ENCODE data around the gene LAMA2. TPM values are rescaled to one million over a fixed set of nuclear protein-coding genes. Genes with fewer than 3 reads are reported as not detected.

LAMA2 gene
- total RNA-seq, 1 experiment from 2014 or later = 0.41 TPM

GRCh38 chr6:129344379-129344778 lies 461.4 kb downstream of the LAMA2 start:
- in situ Hi-C loops (cut with HindIII; ENCODE audit: low pct_unique_long_range_greater_than_20kb, low sequenced_read_pairs) = no loop called here
- no peak for DNase-seq (ENCODE audit: low read depth)

- in situ Hi-C loops (cut with HindIII; ENCODE audit: low pct_unique_long_range_greater_than_20kb, low sequenced_read_pairs) = no loop called here
Observed at GRCh38 chr6:129345890-129346289, 463.0 kb downstream of the LAMA2 start.

GRCh38 chr6:129346964-129347363 lies 464.0 kb downstream of the LAMA2 start:
- no peak for DNase-seq (ENCODE audit: low read depth)
- in situ Hi-C loops (cut with HindIII; ENCODE audit: low pct_unique_long_range_greater_than_20kb, low sequenced_read_pairs) = no loop called here

More at GRCh38 chr6:129345890-129346289, 463.0 kb downstream of the LAMA2 start:
- peak; percentile 23 for DNase-seq (ENCODE audit: low read depth)

- in situ Hi-C loops (cut with HindIII; ENCODE audit: low pct_unique_long_range_greater_than_20kb, low sequenced_read_pairs) = no loop called here
Observed at GRCh38 chr6:129350278-129350677, 467.3 kb downstream of the LAMA2 start.

DNA sequence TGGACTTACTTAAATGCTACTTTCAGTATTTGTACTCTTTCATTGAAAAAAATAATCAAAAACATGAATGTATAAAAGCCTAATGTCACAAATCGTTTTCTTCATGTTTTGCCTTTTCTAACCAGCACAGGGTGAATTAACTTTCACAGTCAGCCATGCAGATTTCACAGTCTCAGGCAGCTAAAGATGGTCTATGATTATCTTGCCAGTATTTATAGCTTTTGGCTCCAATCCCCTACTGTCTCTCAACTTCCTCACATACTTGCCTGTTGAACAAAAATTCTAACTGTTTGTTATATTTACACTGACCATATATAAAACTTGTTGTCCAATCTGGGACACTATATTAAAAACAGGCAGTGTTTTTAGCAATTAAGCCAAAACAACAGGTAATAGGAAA lies 468.9 kb downstream of the LAMA2 start:
- in situ Hi-C loops (cut with HindIII; ENCODE audit: low pct_unique_long_range_greater_than_20kb, low sequenced_read_pairs) = no loop called here
- no peak for DNase-seq (ENCODE audit: low read depth)

More at GRCh38 chr6:129350278-129350677, 467.3 kb downstream of the LAMA2 start:
- peak; percentile 48 for DNase-seq (ENCODE audit: low read depth)

DNA sequence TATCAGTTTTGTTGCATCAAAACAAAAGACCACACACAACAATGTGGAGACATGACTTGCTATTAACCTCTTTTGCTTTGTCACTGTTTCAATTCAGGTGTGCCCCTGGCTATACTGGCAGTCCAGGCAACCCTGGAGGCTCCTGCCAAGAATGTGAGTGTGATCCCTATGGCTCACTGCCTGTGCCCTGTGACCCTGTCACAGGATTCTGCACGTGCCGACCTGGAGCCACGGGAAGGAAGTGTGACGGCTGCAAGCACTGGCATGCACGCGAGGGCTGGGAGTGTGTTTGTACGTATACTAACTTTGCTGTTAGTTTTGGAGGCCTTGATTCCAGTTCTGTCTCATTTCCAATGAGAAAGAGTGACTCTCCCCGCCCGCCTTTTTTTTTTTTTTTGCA lies 470.1 kb downstream of the LAMA2 start:
- in situ Hi-C loops (cut with HindIII; ENCODE audit: low pct_unique_long_range_greater_than_20kb, low sequenced_read_pairs) = no loop called here
- peak; percentile 79 for DNase-seq (ENCODE audit: low read depth)

DNA sequence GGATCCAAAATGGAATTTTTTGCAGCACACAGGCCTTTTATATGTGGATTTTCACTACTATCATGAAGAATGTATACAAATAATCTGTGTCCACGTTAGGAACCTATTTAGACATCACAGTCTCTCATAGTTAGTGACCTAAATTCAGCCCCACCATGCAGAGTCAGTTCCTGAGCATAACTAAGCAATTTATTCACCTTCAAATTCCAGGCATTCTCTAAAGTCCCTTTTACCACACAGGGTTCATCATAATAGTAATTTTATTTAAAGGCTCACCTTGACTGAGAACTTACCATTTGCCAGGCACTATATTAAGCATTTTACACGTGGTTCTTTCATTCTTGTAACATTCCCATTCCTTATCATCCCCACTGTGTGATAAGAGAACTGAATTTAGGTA lies 473.2 kb downstream of the LAMA2 start:
- DNase-seq (ENCODE audit: low read depth) = no peak
- in situ Hi-C loops (cut with HindIII; ENCODE audit: low pct_unique_long_range_greater_than_20kb, low sequenced_read_pairs) = no loop called here

DNA sequence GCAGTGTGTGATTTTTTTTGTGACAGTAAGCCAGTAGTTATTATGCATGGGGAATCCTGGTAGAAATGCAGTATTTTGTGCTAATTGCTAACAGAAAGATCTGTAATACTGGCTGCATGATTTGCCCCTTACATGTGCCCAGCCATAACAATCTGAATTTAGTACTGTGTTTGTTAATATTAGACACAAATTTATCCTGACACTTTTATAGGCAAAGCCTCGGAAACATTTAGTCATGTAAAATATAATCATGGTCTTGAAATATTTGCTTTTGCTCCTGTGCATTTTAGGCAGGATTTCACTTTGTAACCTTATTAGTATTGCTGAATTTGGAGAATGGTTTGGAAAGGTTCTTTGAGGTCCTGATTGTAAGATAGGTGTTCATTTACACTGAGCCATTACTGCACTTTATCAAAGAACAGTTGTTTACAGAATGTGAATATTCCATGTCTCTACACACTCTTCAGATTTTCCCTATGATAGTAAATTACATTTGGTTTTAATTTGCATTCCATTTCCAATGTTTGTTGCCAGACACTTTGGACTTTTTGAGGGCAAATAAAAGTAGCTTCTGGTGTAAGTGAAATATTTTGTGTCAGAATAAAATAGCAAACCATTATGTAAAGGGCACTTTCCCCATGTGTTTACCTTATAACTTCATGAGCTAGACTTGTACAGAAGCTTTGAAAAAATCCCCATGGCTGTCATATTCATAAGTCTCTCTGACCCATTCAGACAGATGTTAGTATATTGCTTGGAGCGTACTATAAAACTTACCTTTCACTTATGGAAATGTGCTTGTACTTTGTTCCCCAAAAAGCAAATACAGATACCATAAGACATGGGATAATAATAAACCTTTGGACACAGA lies 477.1 kb downstream of the LAMA2 start:
- no peak for DNase-seq (ENCODE audit: low read depth)
- in situ Hi-C loops (cut with HindIII; ENCODE audit: low pct_unique_long_range_greater_than_20kb, low sequenced_read_pairs) = no loop called here

- no peak for DNase-seq (ENCODE audit: low read depth)
- in situ Hi-C loops (cut with HindIII; ENCODE audit: low pct_unique_long_range_greater_than_20kb, low sequenced_read_pairs) = no loop called here
Observed at GRCh38 chr6:129360682-129360955, 477.7 kb downstream of the LAMA2 start.

DNA sequence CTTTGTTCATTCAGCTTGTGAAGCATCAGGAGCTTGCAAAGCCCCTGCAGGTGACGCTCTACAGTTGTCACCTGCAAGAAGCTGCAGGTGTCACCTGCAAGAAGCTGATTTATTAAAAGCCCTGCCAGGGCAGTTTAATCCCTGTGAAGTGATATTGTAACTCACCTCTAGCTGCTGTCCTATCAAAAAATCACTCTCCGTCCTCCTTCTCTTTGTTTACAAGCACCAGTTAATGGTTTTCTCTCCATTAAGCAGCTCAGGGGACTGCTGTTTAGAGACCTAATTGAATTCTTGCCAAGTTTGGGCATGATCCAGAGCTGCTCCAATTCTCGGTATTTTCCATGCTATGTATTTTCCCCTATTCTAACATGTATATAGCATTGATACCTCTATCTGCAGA lies 481.1 kb downstream of the LAMA2 start:
- DNase-seq (ENCODE audit: low read depth) = no peak
- in situ Hi-C loops (cut with HindIII; ENCODE audit: low pct_unique_long_range_greater_than_20kb, low sequenced_read_pairs) = no loop called here

DNA sequence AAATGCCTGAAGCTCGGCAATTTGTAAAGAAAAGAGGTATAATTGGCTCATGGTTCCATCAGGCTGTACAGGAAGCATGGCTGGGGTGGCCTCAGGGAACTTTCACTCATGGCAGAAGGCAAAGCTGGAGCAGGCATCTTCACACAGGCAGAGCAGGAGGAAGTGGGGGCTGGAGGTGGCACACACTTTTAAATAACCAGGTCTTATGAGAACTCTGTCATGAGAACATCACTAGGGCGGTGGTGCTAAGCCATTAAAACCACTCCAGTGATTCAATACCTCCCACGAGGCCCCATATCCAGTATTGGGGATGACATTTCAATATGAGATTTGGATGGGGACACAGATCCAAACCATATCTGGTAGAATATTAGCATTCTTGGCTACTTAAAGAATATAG lies 481.8 kb downstream of the LAMA2 start:
- in situ Hi-C loops (cut with HindIII; ENCODE audit: low pct_unique_long_range_greater_than_20kb, low sequenced_read_pairs) = no loop called here

GRCh38 chr6:129368076-129368475 lies 485.1 kb downstream of the LAMA2 start:
- in situ Hi-C loops (cut with HindIII; ENCODE audit: low pct_unique_long_range_greater_than_20kb, low sequenced_read_pairs) = no loop called here

More for the DNA sequence above, 481.8 kb downstream of the LAMA2 start:
- DNase-seq (ENCODE audit: low read depth) = no peak

DNA sequence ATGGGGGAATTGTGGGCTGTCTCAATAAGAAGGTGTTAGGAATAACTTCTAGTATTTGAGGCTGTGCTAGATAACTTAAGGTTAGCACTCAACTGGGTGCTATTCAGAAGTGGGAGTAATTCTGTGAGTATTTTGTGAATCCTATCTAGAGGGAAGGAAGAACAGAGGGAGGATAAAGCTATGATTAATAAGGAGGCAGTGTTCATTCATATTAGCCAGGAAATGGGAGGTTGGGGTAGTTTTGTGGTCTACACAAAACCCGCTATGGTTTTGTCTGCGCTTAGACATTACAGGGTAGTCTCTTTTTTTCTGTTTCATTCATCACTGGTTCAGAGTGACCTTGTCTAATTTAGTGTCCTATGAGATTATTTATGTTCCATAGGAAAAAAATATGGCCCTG lies 486.0 kb downstream of the LAMA2 start:
- DNase-seq (ENCODE audit: low read depth) = no peak
- in situ Hi-C loops (cut with HindIII; ENCODE audit: low pct_unique_long_range_greater_than_20kb, low sequenced_read_pairs) = no loop called here

More at GRCh38 chr6:129368076-129368475, 485.1 kb downstream of the LAMA2 start:
- no peak for DNase-seq (ENCODE audit: low read depth)

GRCh38 chr6:129369737-129370136 lies 486.8 kb downstream of the LAMA2 start:
- in situ Hi-C loops (cut with HindIII; ENCODE audit: low pct_unique_long_range_greater_than_20kb, low sequenced_read_pairs) = no loop called here

GRCh38 chr6:129370268-129370916 lies 487.5 kb downstream of the LAMA2 start:
- in situ Hi-C loops (cut with HindIII; ENCODE audit: low pct_unique_long_range_greater_than_20kb, low sequenced_read_pairs) = no loop called here
- peak; percentile 45 for DNase-seq (ENCODE audit: low read depth)

More at GRCh38 chr6:129369737-129370136, 486.8 kb downstream of the LAMA2 start:
- no peak for DNase-seq (ENCODE audit: low read depth)

DNA sequence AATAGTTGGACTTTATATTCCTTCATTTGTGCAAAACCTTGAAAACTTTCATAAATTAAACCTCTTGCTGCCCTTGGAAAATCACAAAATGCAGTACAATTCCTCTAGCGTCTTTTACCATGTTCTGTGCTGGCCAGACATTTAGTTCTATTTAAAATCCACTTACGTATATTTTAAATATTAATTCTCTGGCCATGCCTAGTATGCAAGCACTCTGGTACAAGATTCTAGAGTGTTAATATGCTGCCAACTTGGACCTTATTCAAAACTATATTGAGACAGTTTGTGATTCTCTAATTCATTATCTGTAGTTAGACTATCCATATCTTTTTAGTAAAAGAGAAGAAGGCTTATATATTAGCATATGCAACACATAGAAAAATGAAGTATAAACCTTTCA lies 498.9 kb downstream of the LAMA2 start:
- DNase-seq (ENCODE audit: low read depth) = no peak
- in situ Hi-C loops (cut with HindIII; ENCODE audit: low pct_unique_long_range_greater_than_20kb, low sequenced_read_pairs) = no loop called here

DNA sequence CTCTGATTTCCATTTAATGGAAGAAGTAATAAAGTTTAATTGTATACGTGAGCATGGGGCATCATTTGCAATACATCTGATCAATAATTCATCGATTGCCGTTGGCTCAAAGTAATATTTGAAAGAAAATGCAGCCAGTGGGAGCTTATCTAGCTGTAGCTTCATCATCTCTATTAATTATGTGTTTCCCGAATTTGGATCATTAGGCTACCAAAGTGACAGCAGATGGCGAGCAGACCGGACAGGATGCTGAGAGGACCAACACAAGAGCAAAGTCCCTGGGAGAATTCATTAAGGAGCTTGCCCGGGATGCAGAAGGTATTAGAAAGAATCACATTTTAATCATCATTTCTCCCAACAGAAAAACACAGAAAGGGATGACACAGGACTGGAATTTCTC lies 500.0 kb downstream of the LAMA2 start:
- DNase-seq (ENCODE audit: low read depth) = no peak

DNA sequence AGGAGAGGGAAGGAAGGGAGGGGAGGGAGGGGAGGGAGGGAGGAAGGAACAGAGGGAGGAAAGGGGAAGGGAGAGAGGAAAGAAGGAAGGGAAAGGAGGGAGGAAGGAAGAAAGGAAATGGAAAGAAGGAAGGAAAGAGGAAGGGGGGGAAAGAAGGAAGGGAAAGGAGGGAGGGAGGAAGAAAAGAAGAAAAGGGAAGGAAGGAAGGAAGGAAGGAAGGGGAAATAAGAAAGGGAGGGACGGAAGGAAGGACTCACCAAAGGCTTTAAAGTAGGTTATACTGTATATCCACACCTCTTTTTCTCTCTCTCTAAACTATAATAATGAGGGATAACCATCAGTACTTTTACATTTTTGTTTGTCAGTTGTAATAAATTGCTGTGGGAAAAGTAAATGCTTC lies 502.2 kb downstream of the LAMA2 start:
- in situ Hi-C loops (cut with HindIII; ENCODE audit: low pct_unique_long_range_greater_than_20kb, low sequenced_read_pairs) = no loop called here
- DNase-seq (ENCODE audit: low read depth) = no peak

More for the DNA sequence above, 500.0 kb downstream of the LAMA2 start:
- in situ Hi-C loops (cut with HindIII; ENCODE audit: low pct_unique_long_range_greater_than_20kb, low sequenced_read_pairs) = no loop called here

DNA sequence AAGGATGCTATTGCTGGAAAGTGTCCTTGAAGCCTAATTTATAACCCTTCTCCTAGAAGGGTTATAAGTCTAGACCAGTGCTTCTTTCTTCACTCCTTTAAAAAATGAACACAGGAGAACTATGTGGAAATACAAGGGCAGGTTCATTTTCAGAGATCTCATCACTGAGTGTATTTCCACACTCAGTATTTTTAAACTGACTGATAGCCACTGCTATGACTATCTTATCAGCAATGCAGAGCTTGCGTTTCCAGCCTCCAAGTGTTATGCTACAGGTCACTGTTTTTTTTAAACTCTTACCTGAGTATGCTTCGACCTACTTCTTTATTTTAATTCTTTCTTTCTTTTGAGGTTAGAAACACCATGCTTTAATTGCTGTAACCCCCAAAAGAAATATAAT lies 508.0 kb downstream of the LAMA2 start:
- in situ Hi-C loops (cut with HindIII; ENCODE audit: low pct_unique_long_range_greater_than_20kb, low sequenced_read_pairs) = no loop called here
- DNase-seq (ENCODE audit: low read depth) = no peak

- in situ Hi-C loops (cut with HindIII; ENCODE audit: low pct_unique_long_range_greater_than_20kb, low sequenced_read_pairs) = no loop called here
- DNase-seq (ENCODE audit: low read depth) = no peak
Observed at GRCh38 chr6:129393654-129394053, 510.7 kb downstream of the LAMA2 start.

Data from Caki2 (cell line).